ENCODE results near the gene LPAR1.

Gene LPAR1

GRCh38 chr9:111035543-111036428 is 2.5 kb downstream of the LPAR1 start:
- in situ Hi-C loops (cut with HindIII; ENCODE audit: low sequenced_read_pairs), result no loop called here
- TF ChIP-seq CTCF (IDR thresholded peaks at IDR 0.05; ENCODE audit: low read depth, low read length, missing control alignments), result no peak
- DNase-seq (ENCODE audit: low read depth), result no peak
- H3K4me3 ChIP-seq (ENCODE audit: low read depth, low read length), result peak overlapping the region; percentile 88

GRCh38 chr9:111034898-111035539 is 3.3 kb downstream of the LPAR1 start:
- in situ Hi-C loops (cut with HindIII; ENCODE audit: low sequenced_read_pairs), result no loop called here
- TF ChIP-seq CTCF (IDR thresholded peaks at IDR 0.05; ENCODE audit: low read depth, low read length, missing control alignments), result no peak
- no peak for DNase-seq (ENCODE audit: low read depth)
- no peak overlapping the region for H3K4me3 ChIP-seq (ENCODE audit: low read depth, low read length)

GRCh38 chr9:111034170-111034897 is 3.9 kb downstream of the LPAR1 start:
- in situ Hi-C loops (cut with HindIII; ENCODE audit: low sequenced_read_pairs), result no loop called here
- no peak overlapping the region for H3K4me3 ChIP-seq (ENCODE audit: low read depth, low read length)
- no peak for DNase-seq (ENCODE audit: low read depth)
- no peak for TF ChIP-seq CTCF (IDR thresholded peaks at IDR 0.05; ENCODE audit: low read depth, low read length, missing control alignments)

- no peak for TF ChIP-seq CTCF (IDR thresholded peaks at IDR 0.05; ENCODE audit: low read depth, low read length, missing control alignments)
- no peak overlapping the region for H3K4me3 ChIP-seq (ENCODE audit: low read depth, low read length)
- no peak for DNase-seq (ENCODE audit: low read depth)
- in situ Hi-C loops (cut with HindIII; ENCODE audit: low sequenced_read_pairs), result no loop called here
These were observed 7.8 kb downstream of the LPAR1 start for GRCh38 chr9:111030492-111030891.

GRCh38 chr9:111029260-111029659 is 9.0 kb downstream of the LPAR1 start:
- in situ Hi-C loops (cut with HindIII; ENCODE audit: low sequenced_read_pairs), result no loop called here
- H3K4me3 ChIP-seq (ENCODE audit: low read depth, low read length), result no peak overlapping the region
- DNase-seq (ENCODE audit: low read depth), result no peak
- no peak for TF ChIP-seq CTCF (IDR thresholded peaks at IDR 0.05; ENCODE audit: low read depth, low read length, missing control alignments)

- in situ Hi-C loops (cut with HindIII; ENCODE audit: low sequenced_read_pairs), result no loop called here
- DNase-seq (ENCODE audit: low read depth), result no peak
- no peak overlapping the region for H3K4me3 ChIP-seq (ENCODE audit: low read depth, low read length)
- no peak for TF ChIP-seq CTCF (IDR thresholded peaks at IDR 0.05; ENCODE audit: low read depth, low read length, missing control alignments)
These were observed 10.5 kb downstream of the LPAR1 start for GRCh38 chr9:111027798-111028197.

Data from astrocyte of the cerebellum (primary cell).